Measurements from ENCODE around the gene HIRIP3. TPM values are rescaled to one million over a fixed set of nuclear protein-coding genes. Genes with fewer than 3 reads are reported as not detected.
"Not testable (repeated sequence)": the region's sequence is repeated elsewhere in the genome, so short reads cannot be mapped to it uniquely, and the experiment has no call there.

Gene HIRIP3
- polyA plus RNA-seq, 6 donors from 2014 or later, result 10.7 to 21.8 (median 13.3) TPM

GRCh38 chr16:29968205-29968604, 27.2 kb downstream of the HIRIP3 start:
- H3K4me1 Mint-ChIP-seq, result peaks cover 6 to 13% (median 9%) of the 10 kb centered on the region in 3 donors
- H3K27me3 Mint-ChIP-seq, result no peaks in the 10 kb centered on the region
- H3K36me3 Mint-ChIP-seq, result peaks cover 4 to 14% of the 10 kb centered on the region in 2 donors
- peak overlapping the region in 1 of 6 donors; percentile 71 for H3K27ac Mint-ChIP-seq
- H3K9me3 Mint-ChIP-seq, result no peaks in the 10 kb centered on the region
- ATAC-seq (ENCODE audit: low read depth in 2 of 2) (no peak), DNase-seq (no peak)
- H3K4me3 Mint-ChIP-seq, result peak overlapping the region in 1 of 8 donors; percentile 11

GRCh38 chr16:29963021-29963743, 32.2 kb downstream of the HIRIP3 start:
- Mint-ChIP-seq H3K4me3 (peak overlapping the region; percentile 73 to 98 (median 92)), H3K9me3 (no peaks in the 10 kb centered on the region), H3K4me1 (peaks cover 15 to 21% (median 16%) of the 10 kb centered on the region in 3 donors), H3K27ac (peak overlapping the region in 5 of 6 donors; percentile 63 to 96 (median 92)), H3K36me3 (peaks cover 0 to 4% of the 10 kb centered on the region in 2 donors), H3K27me3 (no peaks in the 10 kb centered on the region)
- no peak for ATAC-seq (ENCODE audit: low read depth in 2 of 2)
- no peak for DNase-seq

GRCh38 chr16:29962344-29962994, 32.9 kb downstream of the HIRIP3 start:
- peak overlapping the region; percentile 87 to 98 (median 92) for H3K4me3 Mint-ChIP-seq
- H3K4me1 Mint-ChIP-seq, result peaks cover 15 to 21% (median 16%) of the 10 kb centered on the region in 3 donors
- peak overlapping the region; percentile 81 to 96 (median 94) for H3K27ac Mint-ChIP-seq
- no peaks in the 10 kb centered on the region for H3K27me3 Mint-ChIP-seq
- ATAC-seq (ENCODE audit: low read depth in 2 of 2) (no peak), DNase-seq (peak; percentile 25)
- H3K9me3 Mint-ChIP-seq, result no peaks in the 10 kb centered on the region
- peaks cover 0 to 4% of the 10 kb centered on the region in 2 donors for H3K36me3 Mint-ChIP-seq

- DNase-seq, result peak; percentile 96
- peak within 1 kb of the TSS; percentile 87 to 98 (median 94) for H3K4me3 Mint-ChIP-seq
- peak within 1 kb of the TSS; percentile 81 to 96 (median 94) for H3K27ac Mint-ChIP-seq
- peaks cover 15 to 21% (median 16%) of the 10 kb centered on the region in 3 donors for H3K4me1 Mint-ChIP-seq
- H3K9me3 Mint-ChIP-seq, result no peaks in the 10 kb centered on the region
- no peaks in the 10 kb centered on the region for H3K27me3 Mint-ChIP-seq
- H3K36me3 Mint-ChIP-seq, result peaks cover 0 to 4% of the 10 kb centered on the region in 2 donors
- peak; percentile 85 to 88 for ATAC-seq (ENCODE audit: low read depth in 2 of 2)
These were observed 33.7 kb downstream of the HIRIP3 start, which contains the start of gene TMEM219 for GRCh38 chr16:29961479-29962343. Gene TMEM219 (plus strand): TSS chr16:29962079. CDS start chr16:29963144, 1,065 bp downstream.

GRCh38 chr16:29961127-29961478, 34.3 kb downstream of the HIRIP3 start:
- peaks cover 0 to 3% of the 10 kb centered on the region in 2 donors for H3K36me3 Mint-ChIP-seq
- H3K27me3 Mint-ChIP-seq, result no peaks in the 10 kb centered on the region
- peak overlapping the region; percentile 53 to 93 (median 72) for H3K27ac Mint-ChIP-seq

GRCh38 chr16:29959821-29960220, 35.6 kb downstream of the HIRIP3 start:
- not testable (repeated sequence) for DNase-seq; H3K9me3 Mint-ChIP-seq; H3K27me3 Mint-ChIP-seq; H3K36me3 Mint-ChIP-seq; ATAC-seq (ENCODE audit: low read depth in 2 of 2)
- Mint-ChIP-seq H3K4me3 (peak overlapping the region in 4 of 8 donors; percentile 23 to 74 (median 64)), H3K27ac (peak overlapping the region in 1 of 6 donors; percentile 15), H3K4me1 (peaks cover 15 to 21% (median 16%) of the 10 kb centered on the region in 3 donors)

More at GRCh38 chr16:29961127-29961478, 34.3 kb downstream of the HIRIP3 start:
- Mint-ChIP-seq H3K4me1 (peaks cover 15 to 21% (median 16%) of the 10 kb centered on the region in 3 donors), H3K4me3 (peak overlapping the region; percentile 87 to 98 (median 93)), H3K9me3 (no peaks in the 10 kb centered on the region)
- no peak for ATAC-seq (ENCODE audit: low read depth in 2 of 2)
- no peak for DNase-seq

- H3K9me3 Mint-ChIP-seq, result peaks cover 0 to 2% (median 0%) of the 10 kb centered on the region in 7 donors
- no peak overlapping the region for H3K27ac Mint-ChIP-seq
- H3K36me3 Mint-ChIP-seq, result no peaks in the 10 kb centered on the region
- DNase-seq (no peak), ATAC-seq (ENCODE audit: low read depth in 2 of 2) (no peak)
- peaks cover 15 to 19% (median 16%) of the 10 kb centered on the region in 3 donors for H3K4me1 Mint-ChIP-seq
- H3K4me3 Mint-ChIP-seq, result peak overlapping the region in 1 of 8 donors; percentile 74
- H3K27me3 Mint-ChIP-seq, result no peaks in the 10 kb centered on the region
These were observed 36.1 kb downstream of the HIRIP3 start for GRCh38 chr16:29959293-29959692.

- H3K9me3 Mint-ChIP-seq, result peaks cover 0 to 2% (median 0%) of the 10 kb centered on the region in 7 donors
- no peak overlapping the region for H3K27ac Mint-ChIP-seq
- DNase-seq (no peak), ATAC-seq (ENCODE audit: low read depth in 2 of 2) (no peak)
- no peak overlapping the region for H3K4me3 Mint-ChIP-seq
- H3K4me1 Mint-ChIP-seq, result peaks cover 15 to 19% (median 16%) of the 10 kb centered on the region in 3 donors
- H3K27me3 Mint-ChIP-seq, result no peaks in the 10 kb centered on the region
- no peaks in the 10 kb centered on the region for H3K36me3 Mint-ChIP-seq
These were observed 36.7 kb downstream of the HIRIP3 start for GRCh38 chr16:29958756-29959155.

GRCh38 chr16:29951625-29952365, 43.6 kb downstream of the HIRIP3 start:
- H3K27me3 Mint-ChIP-seq, result peaks cover 0 to 15% (median 10%) of the 10 kb centered on the region in 3 donors
- DNase-seq (no peak), ATAC-seq (ENCODE audit: low read depth in 2 of 2) (no peak)
- H3K4me1 Mint-ChIP-seq, result no peaks in the 10 kb centered on the region
- peaks cover 3 to 17% (median 12%) of the 10 kb centered on the region in 7 donors for H3K9me3 Mint-ChIP-seq
- peaks cover 0 to 11% of the 10 kb centered on the region in 2 donors for H3K36me3 Mint-ChIP-seq
- no peak overlapping the region for H3K27ac Mint-ChIP-seq
- H3K4me3 Mint-ChIP-seq, result no peak overlapping the region

- ATAC-seq (ENCODE audit: low read depth in 2 of 2) (no peak), DNase-seq (no peak)
- Mint-ChIP-seq H3K4me1 (no peaks in the 10 kb centered on the region), H3K27me3 (peaks cover 0 to 15% (median 10%) of the 10 kb centered on the region in 3 donors), H3K4me3 (peak overlapping the region in 1 of 8 donors; percentile 12), H3K27ac (no peak overlapping the region), H3K36me3 (peaks cover 0 to 11% of the 10 kb centered on the region in 2 donors), H3K9me3 (peaks cover 3 to 17% (median 12%) of the 10 kb centered on the region in 7 donors)
These were observed 44.5 kb downstream of the HIRIP3 start for GRCh38 chr16:29950806-29951461.

GRCh38 chr16:29947897-29948296, 47.5 kb downstream of the HIRIP3 start:
- ATAC-seq (ENCODE audit: low read depth in 2 of 2) (no peak), DNase-seq (no peak)
- Mint-ChIP-seq H3K4me3 (no peak overlapping the region), H3K27me3 (peaks cover 0 to 15% (median 10%) of the 10 kb centered on the region in 3 donors), H3K9me3 (peaks cover 3 to 17% (median 12%) of the 10 kb centered on the region in 7 donors), H3K27ac (peak overlapping the region in 1 of 6 donors; percentile 27), H3K36me3 (peaks cover 0 to 11% of the 10 kb centered on the region in 2 donors), H3K4me1 (no peaks in the 10 kb centered on the region)

Measured in naive B cell (primary cell).